H1 (cell line): ENCODE data around the gene BMF. TPM values are rescaled to one million over a fixed set of nuclear protein-coding genes. Genes with fewer than 3 reads are reported as not detected.

Source experiments
- CTCF ChIA-PET: fragments of 300-600 bp; sonication (Branson Sonifier 250); formaldehyde crosslinking; loops from one replicate; lab custom pipeline; 2021; ENCODE audit not compliant: partially characterized antibody; lab: Charles Lee
- POLR2A ChIA-PET: fragments of 300-600 bp; sonication (Branson Sonifier 250); formaldehyde crosslinking; loops from one replicate; lab custom pipeline; 2021; ENCODE audit warnings: inconsistent platforms; ENCODE audit not compliant: partially characterized antibody; lab: Charles Lee
- DNase-seq, 2 experiments: peaks; one replicate each; pipeline versions ENCODE4 v3.0.0 to v3.0.0-alpha.2; 2010 to 2022; ENCODE audit warnings: low spot score in 2 of 2, low read depth in 1 of 2, mixed read lengths in 1 of 2
- FAIRE-seq: peaks from 2 replicates; lab custom pipeline; 2011; peaks lifted over from hg19 to GRCh38; lab: Jason Lieb, UNC
- H2AFZ ChIP-seq: 2 replicates; pipeline ENCODE4 v1.8.1; 2012; ENCODE audit warnings: low read length, inconsistent platforms
- H2AK5ac ChIP-seq: 2 replicates; pipeline ENCODE4 v1.6.1; 2013; ENCODE audit warnings: low read depth, low read length
- H2BK120ac ChIP-seq: replicated peaks from 2 replicates; pipeline ENCODE3; 2013; ENCODE audit warnings: low read depth, low read length, inconsistent platforms
- H2BK12ac ChIP-seq: 2 replicates; pipeline ENCODE4 v1.6.1; 2013; ENCODE audit warnings: low read depth, low read length
- H2BK15ac ChIP-seq: 2 replicates; pipeline ENCODE4 v1.6.1; 2013; ENCODE audit warnings: low read length
- H2BK20ac ChIP-seq: 2 replicates; pipeline ENCODE4 v1.6.1; 2013; ENCODE audit warnings: low read length
- H2BK5ac ChIP-seq: 2 replicates; pipeline ENCODE4 v1.6.1; 2013; ENCODE audit warnings: low read depth, low read length
- H3K14ac ChIP-seq: 2 replicates; pipeline ENCODE4 v1.6.1; 2013; ENCODE audit warnings: inconsistent platforms; ENCODE audit not compliant: insufficient read length
- H3K18ac ChIP-seq: 2 replicates; pipeline ENCODE4 v1.6.1; 2013; ENCODE audit warnings: low read length; ENCODE audit errors: extremely low read depth
- H3K23ac ChIP-seq: 2 replicates; pipeline ENCODE4 v1.6.1; 2013; ENCODE audit warnings: inconsistent platforms; ENCODE audit not compliant: insufficient read length
- H3K23me2 ChIP-seq: 2 replicates; pipeline ENCODE4 v1.6.1; 2013; ENCODE audit warnings: low read depth, low read length
- H3K27ac ChIP-seq: 2 replicates; pipeline ENCODE4 v1.6.1; 2011; ENCODE audit warnings: low read depth, low read length, inconsistent platforms
- H3K27me3 ChIP-seq, 4 experiments: replicated peaks in 1 of 4; 1 replicate in 1 of 4; 2 replicates in 3 of 4; pipeline versions ENCODE4 v1.6.1 to v1.8.1; 2011 to 2013; ENCODE audit warnings: low read length in 3 of 4, mild to moderate bottlenecking in 3 of 4, inconsistent platforms in 2 of 4, mixed read lengths in 2 of 4, moderate library complexity in 1 of 4; ENCODE audit not compliant: control insufficient read depth in 3 of 4, insufficient read depth in 3 of 4; ENCODE audit errors: extremely low read depth in 1 of 4
- H3K36me3 ChIP-seq, 4 experiments: 2 replicates each; pipeline versions ENCODE4 v1.6.1 to v1.8.1; 2011 to 2013; ENCODE audit warnings: mild to moderate bottlenecking in 4 of 4, low read length in 3 of 4, moderate library complexity in 2 of 4, control low read depth in 1 of 4, inconsistent platforms in 1 of 4; ENCODE audit not compliant: insufficient read depth in 4 of 4, control insufficient read depth in 2 of 4
- H3K4ac ChIP-seq: replicated peaks from 2 replicates; pipeline ENCODE3; 2013; ENCODE audit warnings: low read length, low read depth, mixed read lengths, inconsistent platforms; ENCODE audit not compliant: insufficient read length
- H3K4me1 ChIP-seq, 4 experiments: replicated peaks in 1 of 4; 1 replicate in 1 of 4; 2 replicates in 3 of 4; pipeline versions ENCODE4 v1.6.1 to v1.8.1; 2011 to 2013; ENCODE audit warnings: low read length in 3 of 4, inconsistent platforms in 2 of 4, mixed read lengths in 1 of 4; ENCODE audit not compliant: insufficient read depth in 4 of 4, control insufficient read depth in 3 of 4
- H3K4me2 ChIP-seq, 2 experiments: 2 replicates each; pipeline versions ENCODE4 v1.6.1 to v1.8.1; 2011 to 2013; ENCODE audit warnings: low read depth in 2 of 2, low read length in 2 of 2, control low read depth in 1 of 2, inconsistent platforms in 1 of 2, mild to moderate bottlenecking in 1 of 2; ENCODE audit not compliant: insufficient read depth in 1 of 2
- H3K4me3 ChIP-seq, 4 experiments: fragments of 200-600, 300-600 bp in 1 of 4; sonication (generic), shearing (Covaris generic), sonication (Bioruptor Twin) in 1 of 4; 2 replicates each; pipeline versions ENCODE4 v1.5.1 to v1.8.1; 2011 to 2016; ENCODE audit warnings: low read length in 4 of 4, low read depth in 3 of 4, control low read depth in 2 of 4, inconsistent platforms in 2 of 4, mild to moderate bottlenecking in 2 of 4, mixed read lengths in 1 of 4, moderate library complexity in 1 of 4; ENCODE audit not compliant: insufficient read depth in 2 of 4; ENCODE audit errors: extremely low read depth in 1 of 4
- H3K56ac ChIP-seq: replicated peaks from 2 replicates; pipeline ENCODE3; 2013; ENCODE audit warnings: low read depth, mild to moderate bottlenecking, mixed read lengths, low read length, inconsistent platforms; ENCODE audit not compliant: insufficient read length
- H3K79me1 ChIP-seq: 2 replicates; pipeline ENCODE4 v1.6.1; 2013; ENCODE audit warnings: low read depth, low read length, control low read depth
- H3K79me2 ChIP-seq, 2 experiments: 2 replicates each; pipeline versions ENCODE4 v1.6.1 to v1.8.1; 2012 to 2013; ENCODE audit warnings: low read length in 2 of 2, mild to moderate bottlenecking in 2 of 2, inconsistent platforms in 1 of 2; ENCODE audit not compliant: insufficient read depth in 2 of 2, control insufficient read depth in 1 of 2
- H3K9ac ChIP-seq, 4 experiments: replicated peaks in 1 of 4; 1 replicate in 1 of 4; 2 replicates in 3 of 4; pipeline versions ENCODE4 v1.6.1 to v1.8.1; 2011 to 2013; ENCODE audit warnings: low read depth in 3 of 4, low read length in 3 of 4, control low read depth in 2 of 4, mild to moderate bottlenecking in 2 of 4, moderate library complexity in 2 of 4, inconsistent platforms in 1 of 4; ENCODE audit errors: extremely low read depth in 1 of 4
- H3K9me3 ChIP-seq, 2 experiments: 2 replicates each; pipeline versions ENCODE4 v1.6.1 to v1.8.1; 2012 to 2013; ENCODE audit warnings: mild to moderate bottlenecking in 2 of 2, moderate library complexity in 2 of 2, control low read depth in 1 of 2, inconsistent platforms in 1 of 2, low read depth in 1 of 2, low read length in 1 of 2, mixed read lengths in 1 of 2; ENCODE audit not compliant: insufficient read depth in 2 of 2
- H4K20me1 ChIP-seq, 2 experiments: replicated peaks in 1 of 2; 2 replicates each; pipeline versions ENCODE3 to v1.8.1; 2011 to 2013; ENCODE audit warnings: inconsistent platforms in 2 of 2, low read length in 2 of 2, mild to moderate bottlenecking in 1 of 2; ENCODE audit not compliant: insufficient read depth in 2 of 2, control insufficient read depth in 1 of 2
- H4K5ac ChIP-seq: 2 replicates; pipeline ENCODE4 v1.6.1; 2013; ENCODE audit warnings: low read length, low read depth, mixed read lengths, inconsistent platforms; ENCODE audit not compliant: insufficient read length
- H4K8ac ChIP-seq: 2 replicates; pipeline ENCODE4 v1.8.0; 2013; ENCODE audit warnings: mild to moderate bottlenecking, moderate library complexity, low read length, inconsistent platforms; ENCODE audit not compliant: insufficient read depth; ENCODE audit errors: extremely low read depth
- H4K91ac ChIP-seq: replicated peaks from 2 replicates; pipeline ENCODE3; 2013; ENCODE audit warnings: low read length, mixed read lengths, inconsistent platforms; ENCODE audit not compliant: insufficient read length
- BRCA1 ChIP-seq: IDR thresholded peaks from 2 replicates; pipeline ENCODE4 v1.6.1; 2012; ENCODE audit warnings: low read depth, low read length, improper control_type of control experiment
- CREB1 ChIP-seq: IDR thresholded peaks from 2 replicates; pipeline ENCODE4 v1.6.1; 2012; ENCODE audit warnings: inconsistent platforms
- CTBP2 ChIP-seq: IDR thresholded peaks from 2 replicates; pipeline ENCODE4 v1.7.0; 2011; ENCODE audit warnings: borderline replicate concordance, mild to moderate bottlenecking, moderate library complexity, mixed read lengths, low read length; ENCODE audit not compliant: insufficient read depth, insufficient read length
- CTCF ChIP-seq, 3 experiments: IDR thresholded peaks; 1 replicate in 2 of 3; 2 replicates in 1 of 3; pipeline versions ENCODE4 v1.5.1 to v1.6.1; 2011; ENCODE audit warnings: low read length in 3 of 3, mild to moderate bottlenecking in 3 of 3, inconsistent platforms in 2 of 3, low read depth in 1 of 3, moderate library complexity in 1 of 3; ENCODE audit not compliant: insufficient read depth in 1 of 3; ENCODE audit errors: control extremely low read depth in 1 of 3
- EZH2 ChIP-seq: fragments of 200-600 bp; sonication (generic); IDR thresholded peaks from 2 replicates; pipeline ENCODE4 v1.7.1; 2012; ENCODE audit warnings: low read depth, mild to moderate bottlenecking, moderate library complexity, low read length, inconsistent platforms; ENCODE audit not compliant: severe bottlenecking
- GABPA ChIP-seq: IDR thresholded peaks from 2 replicates; pipeline ENCODE4 v1.6.1; 2011; ENCODE audit warnings: mild to moderate bottlenecking, low read length, moderate library complexity, borderline replicate concordance; ENCODE audit not compliant: insufficient read depth
- RXRA ChIP-seq: IDR thresholded peaks from 2 replicates; pipeline ENCODE4 v1.6.1; 2011; ENCODE audit warnings: low read depth, mild to moderate bottlenecking, low read length, moderate library complexity; ENCODE audit not compliant: insufficient read depth
- TEAD4 ChIP-seq: IDR thresholded peaks from 2 replicates; pipeline ENCODE4 v1.6.1; 2012; ENCODE audit warnings: low read depth, low read length, inconsistent platforms, mixed read lengths
- YY1 ChIP-seq: IDR thresholded peaks from 2 replicates; pipeline ENCODE4 v1.6.1; 2011; ENCODE audit warnings: low read depth, mild to moderate bottlenecking, low read length
- WGBS, 2 experiments: shearing (Covaris generic) in 1 of 2; methylation state at CpG; one replicate each; pipeline versions ENCODE4 v1.1.6 to v1.1.7; 2013 to 2015; ENCODE audit warnings: low lambda C conversion rate in 2 of 2, mixed read lengths in 2 of 2, inconsistent platforms in 1 of 2, low coverage in 1 of 2, missing lambda C conversion rate in 1 of 2; ENCODE audit not compliant: insufficient replicate concordance in 2 of 2, insufficient coverage in 1 of 2, insufficient read length in 1 of 2; ENCODE audit errors: extremely low coverage in 1 of 2, missing lambda C conversion rate in 1 of 2; 5-methylcytosine and 5-hydroxymethylcytosine counted together
- polyA plus RNA-seq, 7 experiments: library from polyadenylated mRNA; depleted of rRNA in 3 of 7; stranded (reverse) in 5 of 7; unstranded in 2 of 7; fragments of >200 nt in 5 of 7; fragments of 200-250 nt in 2 of 7; gene quantifications; 1 replicate in 5 of 7; 2 replicates in 1 of 7; 4 replicates in 1 of 7; pipeline versions ENCODE4 v1.2.1 to v1.2.3, GENCODE V29; 2011 to 2013; ENCODE audit warnings: missing spikeins in 2 of 7, mixed read lengths in 2 of 7
- total RNA-seq: library from RNA; stranded (reverse); fragmentation: NEBNext Ultra II Directional; extraction: Animal tissue kit (Norgen Biotek cat#: 25700); gene quantifications from 2 replicates; pipeline ENCODE4 v1.2.1, GENCODE V29; 2021

The BMF gene
- total and polyA plus RNA-seq, 2 of the 8 experiments (the other 6 are each of a cell fraction or from before 2014, with no cell fraction given), result 21.2 to 24.2 TPM

DNA sequence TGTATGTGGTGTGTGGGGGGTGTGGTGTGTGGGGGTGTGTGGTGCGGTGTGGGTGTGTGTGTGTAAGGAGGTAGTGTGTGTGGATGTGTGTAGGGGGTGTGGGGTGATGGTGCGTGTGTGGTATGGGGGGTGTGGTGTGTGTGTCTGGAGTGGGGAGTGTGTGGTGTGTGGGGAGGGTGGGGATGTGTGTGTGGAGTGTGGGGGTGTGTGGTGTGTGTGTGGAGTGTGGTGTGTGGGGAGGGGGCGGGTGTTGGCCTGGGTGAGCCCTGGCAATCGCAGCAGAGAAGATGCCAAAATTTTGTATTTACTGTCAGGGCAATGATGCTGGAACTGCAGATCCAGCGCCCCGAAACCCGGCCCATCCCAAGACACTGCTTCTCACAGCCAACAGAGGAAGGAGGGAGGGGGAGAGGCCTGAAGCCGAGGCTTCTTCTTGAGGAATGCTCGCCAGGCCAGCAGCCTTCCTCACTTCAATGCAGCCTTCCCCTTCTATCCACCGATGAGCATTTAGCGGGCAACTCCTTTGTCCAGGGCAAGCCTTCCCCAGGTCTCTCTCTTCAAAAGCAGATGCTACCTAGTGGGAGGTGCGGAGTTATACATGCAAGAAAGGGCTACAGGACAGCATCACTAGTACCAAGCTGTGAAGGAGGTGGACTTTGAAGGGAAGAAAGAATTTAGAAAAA, 57.8 kb downstream of the BMF start:
- H2AFZ ChIP-seq, result no peak overlapping the region
- H3K23me2 ChIP-seq, result peaks cover 6% of the 10 kb centered on the region; the same call in 1 of the 2 replicates
- FAIRE-seq, result peak; percentile 36
- H2BK120ac ChIP-seq, result no peak overlapping the region
- 60 to 100% methylated on average over 1 to 9 of the region's 12 CpGs for WGBS, 2 experiments
- H3K14ac ChIP-seq, result no peak overlapping the region
- H2BK12ac ChIP-seq, result 0 out of 2 replicates have a peak overlapping the region, but pooled peaks have one; percentile 72
- DNase-seq, result peak in 1 of 2 experiments; percentile 64
- H3K27me3 ChIP-seq, result no peaks in the 10 kb centered on the region
- peak overlapping the region; percentile 34; the same call in 1 of the 2 replicates for H2AK5ac ChIP-seq
- no peak overlapping the region for H3K27ac ChIP-seq
- H3K4me2 ChIP-seq, result peak overlapping the region in 1 of 2 experiments; percentile 7; a peak in 2 of 4 replicates
- H2BK15ac ChIP-seq, result peak overlapping the region; percentile 46; the same call in 1 of the 2 replicates
- H2BK20ac ChIP-seq, result no peak overlapping the region
- ChIA-PET POLR2A (interaction anchor here (1.1 to 2.5 kb wide), 3 partner anchors 11 to 15 kb away, joined by 4 to 7 read pairs (median 7); no protein-coding TSS in a partner anchor), CTCF (interaction anchor here (0.7 to 5.7 kb wide), 7 partner anchors 9 to 223 kb away, joined by 3 to 99 read pairs (median 10); partner anchors contain the start of gene BMF)
- no peak overlapping the region for H3K4me3 ChIP-seq
- no peaks in the 10 kb centered on the region for H3K79me2 ChIP-seq
- no peaks in the 10 kb centered on the region for H3K9me3 ChIP-seq
- no peak overlapping the region for H3K18ac ChIP-seq
- H3K9ac ChIP-seq, result no peak overlapping the region
- H4K8ac ChIP-seq, result no peak overlapping the region
- peak overlapping the region; percentile 77 for H3K56ac ChIP-seq
- peaks cover 5 to 19% (median 10%) of the 10 kb centered on the region in 4 experiments for H3K4me1 ChIP-seq
- H3K36me3 ChIP-seq, result no peaks in the 10 kb centered on the region
- H4K91ac ChIP-seq, result peak overlapping the region; percentile 14
- H4K20me1 ChIP-seq, result peaks cover 0 to 4% of the 10 kb centered on the region in 2 experiments
- no peak overlapping the region for H4K5ac ChIP-seq
- H2BK5ac ChIP-seq, result 0 out of 2 replicates have a peak overlapping the region, but pooled peaks have one; percentile 61
- peak overlapping the region; percentile 12 for H3K4ac ChIP-seq
- no peak overlapping the region for H3K23ac ChIP-seq
- no peaks in the 10 kb centered on the region for H3K79me1 ChIP-seq
- TF ChIP-seq CREB1 (no peak), RXRA (0 out of 2 replicates have a peak, but pooled peaks have one; percentile 19), CTBP2 (no peak), BRCA1 (no peak), GABPA (no peak), EZH2 (no peak), YY1 (no peak), CTCF (IDR thresholded peaks at IDR 0.05; ENCODE audit: control extremely low read depth in 1 of 3, insufficient read depth in 1 of 3, low read depth in 1 of 3, low read length in 3 of 3) (0 out of 4 replicates have a peak, but pooled peaks of 1 of the 3 experiments have one; percentile 6), TEAD4 (no peak)
